22Rv1 (cell line): ENCODE results near the gene PIK3AP1.
"Not testable (repeated sequence)": the region's sequence is repeated elsewhere in the genome, so short reads cannot be mapped to it uniquely, and the experiment has no call there.

Experiments
- H3K27ac ChIP-seq: fragments of 450-650 bp; 2 replicates; pipeline ENCODE4 v1.5.1; 2017
- CTCF ChIP-seq: fragments of 450-650 bp; IDR thresholded peaks from 2 replicates; pipeline ENCODE4 v1.5.1; 2017; ENCODE audit warnings: mild to moderate bottlenecking
- ZFX ChIP-seq: fragments of 450-650 bp; IDR thresholded peaks from 2 replicates; pipeline ENCODE4 v1.6.1; 2017; ENCODE audit warnings: antibody characterized with exemption, borderline replicate concordance

The PIK3AP1 gene

GRCh38 chr10:96584474-96584873 is 135.8 kb downstream of the PIK3AP1 start:
- no peak for TF ChIP-seq CTCF
- TF ChIP-seq ZFX, result no peak
- no peak overlapping the region for H3K27ac ChIP-seq

GRCh38 chr10:96584035-96584434 is 136.3 kb downstream of the PIK3AP1 start:
- TF ChIP-seq ZFX (no peak), CTCF (no peak)
- no peak overlapping the region for H3K27ac ChIP-seq

GRCh38 chr10:96579133-96579532 is 141.2 kb downstream of the PIK3AP1 start:
- TF ChIP-seq CTCF, result no peak
- TF ChIP-seq ZFX, result no peak
- no peak overlapping the region for H3K27ac ChIP-seq

- H3K27ac ChIP-seq, result no peak overlapping the region
- TF ChIP-seq CTCF (no peak), ZFX (no peak)
These were observed 141.7 kb downstream of the PIK3AP1 start for GRCh38 chr10:96578633-96579032.

- H3K27ac ChIP-seq, result no peak overlapping the region
- TF ChIP-seq CTCF, result no peak
- no peak for TF ChIP-seq ZFX
These were observed 142.3 kb downstream of the PIK3AP1 start for GRCh38 chr10:96578022-96578421.

- TF ChIP-seq ZFX (no peak), CTCF (no peak)
- peak overlapping the region; percentile 41 for H3K27ac ChIP-seq
These were observed 143.2 kb downstream of the PIK3AP1 start for GRCh38 chr10:96577069-96577468.

- H3K27ac ChIP-seq, result peak overlapping the region; percentile 41
These were observed 143.9 kb downstream of the PIK3AP1 start for GRCh38 chr10:96576277-96576980.

GRCh38 chr10:96574564-96574963 is 145.8 kb downstream of the PIK3AP1 start:
- H3K27ac ChIP-seq, result not testable (repeated sequence)

More at GRCh38 chr10:96576277-96576980, 143.9 kb downstream of the PIK3AP1 start:
- no peak for TF ChIP-seq CTCF
- no peak for TF ChIP-seq ZFX
